Esophagus mucosa (tissue), 1 donor: ENCODE data around the gene GRB14. TPM values are rescaled to one million over a fixed set of nuclear protein-coding genes. Genes with fewer than 3 reads are reported as not detected.
"Not testable (repeated sequence)": the region's sequence is repeated elsewhere in the genome, so short reads cannot be mapped to it uniquely, and the experiment has no call there.

Experiments
- ATAC-seq: fragments of 200-7000 bp; cut with Tn5 transposase; one replicate; pipeline ENCODE4 v1.9.1; 2020
- total RNA-seq: library from RNA; stranded (reverse); gene quantifications from one replicate; pipeline ENCODE4 v1.2.4, GENCODE V29; 2023
- donor health status: DM: yes; HTN: yes; CAD: no.

The GRB14 gene
- total RNA-seq, 1 donor from 2014 or later: 0.36 TPM

- ATAC-seq: no peak
Measured at GRCh38 chr2:164554487-164554886, 66.8 kb downstream of the GRB14 start.

DNA sequence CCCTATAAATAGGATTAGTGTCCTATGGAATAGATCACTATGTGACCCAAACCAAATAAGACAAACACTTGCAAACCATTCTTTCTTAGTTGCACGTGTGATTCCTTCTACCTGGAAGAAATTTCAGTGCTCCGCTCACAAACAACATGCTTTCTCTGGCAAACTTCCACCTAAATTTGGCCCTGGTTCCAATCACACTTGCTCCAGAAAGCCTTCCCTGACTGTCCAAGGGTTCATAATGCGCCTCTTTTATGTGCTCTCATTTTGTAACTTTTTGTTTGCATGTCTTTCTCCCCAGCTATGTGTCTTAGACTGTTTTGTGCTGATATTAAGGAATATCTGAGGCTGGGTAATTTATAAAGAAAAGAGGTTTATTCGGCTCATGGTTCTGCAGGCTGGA is 69.8 kb downstream of the GRB14 start:
- no peak for ATAC-seq

DNA sequence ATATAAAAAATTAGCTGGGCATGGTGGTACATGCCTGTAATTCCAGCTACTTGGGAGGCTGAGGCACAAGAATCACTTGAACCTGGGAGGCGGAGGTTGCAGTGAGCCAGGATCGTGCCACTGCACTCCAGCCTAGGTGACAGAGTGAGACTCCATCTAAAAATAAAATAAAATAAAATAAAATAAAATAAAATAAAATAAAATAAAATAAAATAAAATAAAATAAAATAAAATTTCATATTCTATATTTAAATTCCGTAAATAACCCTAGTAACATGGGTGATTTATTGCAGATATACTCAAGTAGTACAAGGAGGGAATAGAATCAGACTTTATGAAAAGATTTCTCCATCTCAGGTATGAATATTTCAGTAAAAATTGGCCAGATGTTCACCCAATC is 71.6 kb downstream of the GRB14 start:
- not testable (repeated sequence) for ATAC-seq

DNA sequence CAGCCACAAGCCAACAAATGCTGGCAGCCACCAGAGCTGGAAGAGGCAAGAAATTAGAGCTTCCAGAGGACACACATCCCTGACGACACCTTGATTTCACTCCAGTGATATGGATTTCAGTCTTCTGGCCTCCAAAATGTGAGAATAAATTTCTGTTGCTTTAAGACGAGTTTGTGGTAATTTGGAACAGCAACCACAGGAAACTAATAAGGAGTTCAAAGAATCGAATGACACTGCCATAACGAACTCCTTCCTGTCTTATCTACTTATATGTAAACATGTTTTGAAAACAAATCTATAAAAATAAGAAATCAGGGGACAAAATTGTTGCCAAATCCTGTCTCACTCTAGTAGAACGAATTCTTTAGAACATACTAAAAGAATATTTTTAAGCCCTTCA is 75.8 kb downstream of the GRB14 start:
- no peak for ATAC-seq

DNA sequence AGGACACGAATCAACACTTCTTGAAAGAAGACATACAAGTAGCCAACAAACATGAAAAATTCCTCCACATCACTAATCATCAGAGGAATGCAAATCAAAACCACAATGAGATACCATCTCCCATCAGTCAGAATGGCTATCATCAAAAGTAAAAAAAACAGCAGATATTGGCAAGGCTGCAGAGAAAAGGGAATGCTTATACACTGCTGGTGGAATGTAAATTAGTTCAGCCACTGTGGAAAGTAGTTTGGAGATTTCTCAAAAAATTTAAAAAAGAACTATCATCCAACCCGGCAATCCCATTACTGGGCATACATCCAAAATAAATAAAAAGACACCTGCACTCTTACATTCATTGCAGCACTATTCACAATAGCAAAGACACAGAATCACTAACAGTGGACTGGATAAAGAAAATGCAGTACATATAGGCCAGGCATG is 78.7 kb downstream of the GRB14 start:
- no peak for ATAC-seq

- ATAC-seq: peak; percentile 57
Measured at GRCh38 chr2:164538240-164538866, 82.9 kb downstream of the GRB14 start.

DNA sequence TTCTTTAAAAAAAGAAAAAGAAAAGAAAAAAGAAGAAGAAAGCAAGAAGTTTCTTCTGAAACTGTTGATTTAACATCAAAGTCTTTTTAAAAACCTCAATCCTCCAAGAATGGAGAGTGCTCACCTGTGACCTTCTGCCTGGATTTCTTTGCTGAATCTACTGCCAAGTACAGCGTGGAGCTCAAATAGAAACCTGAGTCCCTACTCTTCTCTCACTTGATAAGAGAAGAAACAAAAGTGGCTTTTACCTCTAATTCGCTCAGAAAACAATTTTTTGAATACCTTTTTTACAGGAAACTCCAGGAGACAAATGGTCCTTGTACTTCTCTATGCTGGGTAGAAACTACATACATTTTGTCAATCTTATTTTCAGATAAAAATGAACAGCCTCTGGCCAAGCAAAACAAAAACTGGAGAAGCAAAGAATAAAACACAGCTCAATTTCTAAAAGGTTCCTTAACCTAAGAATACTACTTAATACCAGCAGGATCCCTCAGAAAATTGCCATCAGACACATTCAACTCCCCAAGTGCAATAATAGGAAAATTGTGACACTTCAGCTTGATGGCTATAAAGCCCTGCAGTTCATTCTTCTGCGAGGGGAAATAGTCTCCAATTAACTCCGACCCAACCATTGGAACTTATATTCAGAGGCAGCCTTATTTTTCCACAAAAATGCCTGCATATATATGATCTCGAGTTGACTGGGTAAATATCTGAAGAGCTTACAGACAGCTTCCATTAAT is 85.8 kb downstream of the GRB14 start:
- ATAC-seq: no peak

DNA sequence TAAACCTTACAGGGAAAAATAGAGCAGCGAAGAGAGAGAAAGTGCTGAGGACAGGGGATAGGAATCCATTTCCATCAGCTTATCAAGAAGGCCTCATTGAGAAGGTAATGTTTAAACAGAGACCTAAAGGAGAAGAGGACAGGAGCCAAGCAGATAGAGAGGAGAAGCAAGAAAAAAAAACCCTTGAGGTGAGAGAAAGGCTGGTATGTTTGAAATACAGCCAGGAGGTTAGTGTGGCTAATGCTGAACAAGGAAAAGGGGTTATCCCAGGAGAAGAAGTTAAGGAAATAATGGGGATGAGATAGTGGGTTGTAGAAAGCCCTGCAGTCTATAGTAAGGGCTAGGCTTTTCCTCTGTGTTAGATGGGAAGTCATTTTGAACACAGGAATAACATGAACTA is 90.8 kb downstream of the GRB14 start:
- no peak for ATAC-seq

DNA sequence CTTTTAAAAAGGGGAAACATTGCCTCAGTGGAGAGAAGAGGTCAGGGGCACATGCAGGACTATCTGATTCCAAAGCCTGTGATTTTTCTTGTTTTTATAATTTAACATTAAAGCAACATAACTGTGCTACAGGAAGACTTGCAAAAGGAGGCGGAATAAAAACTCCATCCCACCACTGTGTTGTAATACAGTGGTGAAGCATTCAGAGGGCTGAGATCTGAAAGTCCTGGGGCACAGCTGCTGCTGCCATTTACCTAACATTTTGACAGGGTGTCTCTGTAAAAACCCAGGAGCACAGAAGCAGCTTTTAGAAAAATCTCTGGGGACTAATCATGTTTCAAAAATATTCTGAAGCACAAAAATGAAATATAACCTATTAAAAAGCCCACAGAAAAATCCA is 97.6 kb downstream of the GRB14 start:
- no peak for ATAC-seq

DNA sequence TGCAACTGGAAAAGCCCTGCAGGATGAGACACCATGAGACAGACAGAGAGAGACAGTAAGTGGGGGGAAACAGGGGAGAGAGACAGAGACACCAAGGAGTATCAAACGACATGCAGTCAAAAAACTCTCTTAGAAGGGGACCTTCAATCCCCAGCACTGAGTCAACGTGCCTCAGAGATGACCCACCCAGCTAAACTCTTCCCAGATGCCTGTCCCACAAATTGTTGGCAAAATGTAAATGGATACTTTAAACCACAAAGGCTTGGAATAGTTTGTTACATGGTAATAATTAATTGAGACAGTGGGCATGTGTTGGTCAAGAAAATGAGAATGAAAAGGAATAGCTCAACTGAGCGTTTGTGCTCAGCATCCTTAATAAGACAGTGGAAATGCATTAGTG is 98.3 kb downstream of the GRB14 start:
- ATAC-seq: no peak

GRCh38 chr2:164522561-164522981 is 98.7 kb downstream of the GRB14 start:
- peak; percentile 93 for ATAC-seq

DNA sequence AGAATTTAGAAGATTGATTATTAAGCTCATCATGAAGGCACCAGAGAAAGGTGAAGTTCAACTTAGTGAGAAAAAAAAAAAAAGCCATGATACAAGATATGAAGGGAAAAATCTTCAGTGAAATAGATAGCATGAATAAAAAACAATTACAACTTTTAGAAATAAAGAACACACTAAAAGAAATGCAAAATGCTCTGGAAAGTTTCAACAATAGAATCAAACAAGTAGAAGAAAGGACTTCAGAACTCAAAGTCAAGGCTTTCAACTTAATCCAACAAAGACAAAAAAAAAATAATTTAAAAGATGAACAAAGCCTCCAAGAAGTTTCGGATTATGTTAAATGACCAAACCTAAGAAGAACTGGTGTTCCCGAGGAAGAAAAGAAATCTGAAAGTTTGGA is 105.5 kb downstream of the GRB14 start:
- no peak for ATAC-seq

GRCh38 chr2:164515030-164515429 is 106.3 kb downstream of the GRB14 start:
- peak; percentile 35 for ATAC-seq

GRCh38 chr2:164514491-164514890 is 106.8 kb downstream of the GRB14 start:
- ATAC-seq: peak; percentile 97

GRCh38 chr2:164512871-164513270 is 108.4 kb downstream of the GRB14 start:
- ATAC-seq: no peak

GRCh38 chr2:164511738-164512137 is 109.5 kb downstream of the GRB14 start:
- ATAC-seq: peak; percentile 30

- ATAC-seq: peak; percentile 83
Measured at GRCh38 chr2:164510895-164511294, 110.4 kb downstream of the GRB14 start.

- ATAC-seq: no peak
Measured at GRCh38 chr2:164509137-164509877, 112.0 kb downstream of the GRB14 start.

GRCh38 chr2:164504253-164504652 is 117.0 kb downstream of the GRB14 start:
- ATAC-seq: peak; percentile 62

- ATAC-seq: no peak
Measured at GRCh38 chr2:164498836-164499235, 122.4 kb downstream of the GRB14 start.

DNA sequence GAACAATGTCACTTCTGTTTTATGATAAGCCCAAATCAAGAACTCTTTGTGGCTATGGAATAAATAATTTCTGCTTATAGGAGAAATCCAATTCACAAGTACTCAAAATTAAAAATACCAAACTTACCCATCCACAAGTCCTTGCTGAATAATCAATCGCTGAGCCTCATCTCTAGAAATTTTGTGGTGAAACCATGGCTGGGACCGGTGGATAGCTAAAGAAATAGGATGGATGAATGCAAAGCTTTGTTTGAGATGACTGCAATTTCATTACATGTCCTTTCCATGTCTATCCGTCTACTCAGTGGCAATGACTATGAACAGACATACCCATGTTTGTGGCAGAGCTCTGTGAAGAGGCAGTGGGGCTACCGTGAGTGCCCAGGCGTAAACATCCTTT is 124.4 kb downstream of the GRB14 start:
- no peak for ATAC-seq

- no peak for ATAC-seq
Measured at GRCh38 chr2:164496421-164496820, 124.9 kb downstream of the GRB14 start.

- peak; percentile 70 for ATAC-seq
Measured at GRCh38 chr2:164495491-164496223, 125.6 kb downstream of the GRB14 start.
